HG02798 (cell line): ENCODE data around the gene TTC32.
A peak's percentile ranks its signal among the peaks of the same experiment; 100 is the strongest.
"Not testable (repeated sequence)": the region's sequence is repeated elsewhere in the genome, so short reads cannot be mapped to it uniquely, and the experiment has no call there.

Experiments used
- ATAC-seq: cut with Tn5 transposase; IDR thresholded peaks from one replicate; pipeline ENCODE4 v1.9.1; 2021; ENCODE audit warnings: mild to moderate bottlenecking; ENCODE audit not compliant: unreplicated experiment, poor library complexity

The TTC32 gene

GRCh38 chr2:19899985-19900930 is 1.5 kb downstream of the TTC32 start:
- ATAC-seq, result peak; percentile 27

DNA sequence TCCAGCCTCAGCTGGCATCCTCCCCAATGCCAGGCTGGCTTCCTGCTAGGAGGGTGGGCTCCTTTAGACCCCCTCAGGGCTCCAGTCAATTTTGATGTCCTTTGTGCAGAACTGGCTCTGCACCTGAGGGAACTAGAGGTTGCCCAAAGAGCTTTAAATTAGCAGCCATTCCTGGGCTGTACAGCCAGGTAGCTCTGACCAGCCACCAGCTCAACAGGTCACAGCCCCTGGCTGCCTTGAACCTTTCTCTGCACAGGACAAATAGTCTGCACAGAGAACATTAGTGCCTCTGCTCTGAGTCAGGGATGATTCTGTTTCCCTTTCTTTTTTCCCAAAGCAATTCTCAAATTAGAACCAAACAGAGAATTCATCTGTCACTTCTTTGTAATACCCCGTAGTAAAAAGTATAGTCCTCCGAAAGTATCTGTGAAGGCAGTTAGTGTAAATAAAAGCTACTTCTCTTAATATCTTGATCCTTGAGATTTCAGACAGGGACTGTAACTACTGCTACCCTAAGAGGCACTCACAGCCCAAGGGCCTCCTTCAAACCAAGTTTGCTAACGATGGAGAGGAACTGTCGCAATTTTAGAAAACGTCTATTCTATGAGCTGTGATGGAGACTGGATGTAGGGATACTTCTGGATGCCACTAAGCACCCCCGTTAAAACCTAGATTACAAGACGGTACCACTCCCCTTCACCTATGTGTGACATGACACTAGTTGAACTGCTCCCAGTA is 3.0 kb downstream of the TTC32 start:
- ATAC-seq, result no peak

DNA sequence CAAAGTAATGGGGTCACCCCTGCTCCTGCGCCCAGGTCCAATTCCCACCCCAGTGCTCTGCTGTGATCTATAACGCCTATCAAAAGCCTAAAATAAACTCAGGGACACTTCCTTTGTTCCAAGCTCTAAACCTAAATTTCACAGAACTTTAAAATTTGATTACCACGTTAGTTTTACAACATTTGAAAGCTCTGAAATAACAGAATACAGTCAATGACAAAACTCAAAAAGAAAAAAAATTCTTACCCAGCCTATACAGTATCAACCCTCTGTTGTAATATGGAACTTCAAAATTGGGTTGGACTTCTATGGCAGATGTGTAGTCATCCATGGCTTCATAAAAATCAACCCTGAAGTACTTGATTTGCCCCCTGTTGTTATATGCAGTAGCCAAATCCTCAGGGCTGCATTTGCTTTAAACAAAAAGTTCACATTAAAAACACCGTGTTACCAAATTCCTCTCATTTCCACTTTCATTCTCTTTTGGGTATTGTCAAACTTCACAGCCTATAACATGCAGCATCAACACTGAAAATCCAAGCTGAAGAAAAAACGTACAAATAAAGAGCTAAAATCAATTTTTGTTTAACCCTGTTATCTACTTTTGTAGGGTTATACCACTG is 4.0 kb downstream of the TTC32 start:
- ATAC-seq, result no peak

- ATAC-seq, result no peak
Observed at GRCh38 chr2:19895535-19895934, 6.2 kb downstream of the TTC32 start.

DNA sequence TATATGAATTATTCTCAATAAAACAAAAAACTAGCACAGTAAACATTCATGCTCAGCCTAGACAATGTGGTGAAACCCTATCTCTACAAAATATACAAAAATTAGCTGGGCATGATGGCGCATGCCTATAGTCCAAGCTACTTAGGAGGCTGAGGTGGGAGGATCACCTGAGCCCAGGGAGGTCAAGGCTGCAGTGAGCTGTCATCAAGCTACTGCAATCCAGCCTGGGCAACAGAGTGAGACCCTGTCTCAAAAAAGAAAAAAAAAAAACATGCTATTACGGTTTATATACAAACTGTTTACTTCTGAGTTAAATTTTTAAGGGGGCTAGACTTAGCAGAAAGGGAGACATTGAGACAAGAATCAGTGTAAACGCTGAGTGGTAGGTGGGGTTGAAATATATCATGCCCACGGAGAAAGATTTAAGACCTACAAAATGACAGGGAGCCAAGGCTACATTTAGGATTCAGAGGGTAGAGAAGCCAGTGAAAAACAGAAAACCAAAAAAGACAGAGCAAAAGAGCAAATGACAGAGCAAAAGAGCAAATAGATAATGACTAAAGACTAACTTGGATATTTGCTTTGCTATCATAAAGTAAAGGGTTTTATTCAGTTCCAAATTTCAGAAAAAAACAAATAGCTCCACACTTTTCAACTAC is 7.5 kb downstream of the TTC32 start:
- peak; percentile 21 for ATAC-seq

- peak; percentile 83 for ATAC-seq
Observed at GRCh38 chr2:19893520-19894133, 8.2 kb downstream of the TTC32 start.

DNA sequence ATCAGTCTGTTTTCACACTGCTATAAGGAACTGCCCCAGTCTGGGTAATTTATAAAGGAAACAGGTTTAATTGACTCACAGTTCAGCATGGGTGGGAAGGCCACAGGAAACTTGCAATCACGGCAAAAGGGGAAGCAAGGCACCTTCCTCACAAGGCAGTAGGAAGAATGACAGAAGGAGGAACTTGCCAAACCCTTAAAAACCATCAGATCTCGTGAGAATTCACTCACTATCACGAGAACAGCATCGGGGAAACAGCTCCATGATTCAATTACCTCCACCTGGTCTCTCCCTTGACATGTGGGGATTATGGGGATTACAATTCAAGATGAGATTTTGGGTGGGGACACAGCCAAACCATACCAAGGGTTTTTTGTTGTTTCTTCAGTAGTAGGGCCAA is 9.8 kb downstream of the TTC32 start:
- ATAC-seq, result not testable (repeated sequence)

DNA sequence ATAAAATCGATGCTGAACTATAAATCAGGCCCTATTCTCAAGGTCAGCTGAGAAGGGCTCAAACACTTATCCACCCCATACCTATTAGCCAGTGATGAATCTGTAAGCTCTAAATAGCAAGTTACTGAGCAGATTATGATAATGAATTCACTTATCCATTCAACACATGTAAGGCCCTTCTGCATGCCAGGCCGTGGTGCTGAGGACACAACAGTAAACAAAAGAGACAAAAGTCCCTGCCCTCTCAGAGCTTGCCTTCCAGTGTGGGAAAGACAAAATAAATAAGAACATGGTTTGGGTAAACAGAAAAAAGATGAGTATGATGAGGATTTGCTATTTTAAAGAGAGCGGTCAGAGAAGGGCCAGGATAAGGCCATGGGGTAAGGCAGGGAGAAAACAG is 11.7 kb downstream of the TTC32 start:
- no peak for ATAC-seq

DNA sequence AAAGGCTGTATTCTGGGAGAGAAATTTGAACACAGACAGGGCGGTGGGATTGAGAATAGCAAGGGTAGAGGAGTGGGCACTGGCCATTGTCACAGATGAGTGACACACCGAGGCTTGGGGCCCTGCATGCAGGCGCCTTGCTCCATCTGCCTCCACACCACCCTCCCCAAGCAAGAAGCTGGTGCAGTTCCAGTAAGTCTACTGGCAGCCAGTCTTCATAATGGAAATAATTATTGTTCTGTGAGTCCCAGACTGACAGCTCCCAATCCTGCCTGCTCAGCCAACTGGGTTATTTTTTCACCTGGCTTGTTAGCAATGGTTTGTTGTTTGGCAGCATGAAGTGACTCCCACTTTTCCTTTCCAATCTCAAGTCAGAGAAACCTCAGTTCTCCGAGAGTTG is 13.0 kb downstream of the TTC32 start:
- ATAC-seq, result no peak

- ATAC-seq, result no peak
Observed at GRCh38 chr2:19887510-19887909, 14.3 kb downstream of the TTC32 start.

GRCh38 chr2:19886261-19886660 is 15.5 kb downstream of the TTC32 start:
- no peak for ATAC-seq

GRCh38 chr2:19885791-19886190 is 16.0 kb downstream of the TTC32 start:
- ATAC-seq, result no peak

DNA sequence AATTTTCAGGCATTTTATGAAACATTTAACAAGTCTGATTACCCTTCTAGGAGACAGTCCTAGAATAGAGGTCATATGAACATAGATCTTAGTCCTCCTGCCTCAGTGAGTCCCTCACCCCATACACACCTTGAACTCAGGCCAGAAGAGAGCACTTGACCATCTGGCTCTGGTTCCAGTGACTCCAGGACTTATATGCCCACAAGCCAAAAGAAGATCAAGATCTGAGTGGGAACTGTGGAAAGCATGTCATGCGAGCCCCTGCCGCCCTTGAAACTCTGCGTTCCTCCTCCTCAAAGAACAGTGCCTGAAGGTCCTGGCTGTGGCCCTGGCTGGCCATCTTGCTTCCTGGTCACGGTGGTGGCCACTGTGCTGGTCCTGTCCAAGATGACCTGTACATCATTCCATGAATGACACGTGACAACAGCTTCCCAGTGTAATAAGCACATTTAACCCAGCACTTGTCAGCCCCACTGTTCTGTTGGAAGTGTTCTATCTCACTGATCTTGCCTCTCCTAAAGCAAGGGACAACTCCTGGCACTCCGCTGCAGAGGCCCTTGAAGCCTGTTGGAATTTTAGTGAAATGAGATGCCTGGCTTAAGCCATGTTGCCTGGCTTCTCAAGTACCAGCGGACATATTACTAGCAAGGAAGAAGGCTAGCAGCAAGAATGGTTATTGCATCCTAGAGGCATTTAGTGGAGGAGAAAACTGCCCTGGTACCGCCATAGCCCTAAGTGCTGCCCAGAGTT is 17.6 kb downstream of the TTC32 start:
- no peak for ATAC-seq

- ATAC-seq, result no peak
Observed at GRCh38 chr2:19883486-19883885, 18.3 kb downstream of the TTC32 start.

- ATAC-seq, result no peak
Observed at GRCh38 chr2:19882286-19882685, 19.5 kb downstream of the TTC32 start.

GRCh38 chr2:19881908-19882265 is 19.9 kb downstream of the TTC32 start:
- no peak for ATAC-seq

DNA sequence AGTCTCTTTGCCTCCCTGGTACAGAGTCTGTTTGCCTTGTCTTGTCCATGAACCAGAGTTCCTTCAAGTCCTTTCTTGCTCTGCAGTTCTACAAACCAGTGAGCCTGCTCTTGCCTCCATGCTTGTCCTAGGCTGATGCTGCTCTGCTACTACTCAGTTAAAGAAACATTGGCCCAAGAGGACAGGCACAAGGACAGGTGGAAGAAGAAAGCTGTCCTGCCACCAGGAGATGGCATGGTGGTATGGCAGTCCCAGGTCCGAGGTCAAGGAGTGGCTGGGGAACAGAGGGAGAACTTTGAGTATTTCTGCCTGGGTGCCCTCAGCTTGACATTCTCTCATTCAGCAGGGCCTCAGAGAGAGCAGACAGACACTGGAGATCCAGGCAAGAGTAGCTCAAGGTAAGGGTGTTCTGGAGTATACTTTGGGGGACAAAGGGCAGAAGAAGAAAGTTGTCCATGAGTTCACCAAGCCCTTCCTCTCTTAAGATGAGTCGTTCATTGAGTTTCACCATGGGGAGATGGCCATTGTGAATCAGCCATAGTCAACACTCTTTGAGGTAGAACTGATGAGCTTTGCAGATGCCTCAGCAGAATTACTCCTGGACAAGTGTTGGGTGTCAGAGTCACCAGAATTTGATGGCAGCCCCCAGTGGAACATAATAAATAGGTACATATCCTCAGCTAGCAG is 20.4 kb downstream of the TTC32 start:
- ATAC-seq, result no peak

- ATAC-seq, result not testable (repeated sequence)
Observed at GRCh38 chr2:19880191-19880590, 21.6 kb downstream of the TTC32 start.

DNA sequence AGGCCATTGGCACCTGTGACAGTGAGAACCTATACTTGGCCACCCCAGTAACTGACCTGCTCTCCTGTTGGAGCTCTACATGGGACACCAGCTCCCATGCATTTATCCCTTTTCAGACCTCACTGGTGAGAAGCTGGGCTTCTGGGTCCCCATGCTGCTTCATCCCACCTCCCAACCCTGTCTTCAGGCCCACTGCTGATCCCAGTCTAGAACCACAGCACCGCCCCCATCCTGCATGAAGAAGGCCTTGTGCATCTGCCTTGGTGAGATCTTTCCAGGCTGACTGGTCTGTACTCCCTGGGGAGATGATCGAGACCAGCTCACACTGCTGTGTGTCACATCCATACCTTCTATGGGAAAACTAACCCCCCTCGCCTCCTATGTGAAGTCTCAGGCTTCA is 22.7 kb downstream of the TTC32 start:
- ATAC-seq, result no peak
